Testis (tissue), 3 donors: ENCODE data around the gene LRRK1. TPM values are rescaled to one million over a fixed set of nuclear protein-coding genes. Genes with fewer than 3 reads are reported as not detected.

ENCODE experiments used
- DNase-seq: peaks from one replicate; pipeline ENCODE4 v3.0.0-alpha.2; 2019
- H3K27ac ChIP-seq, 2 donors: fragments of 200-600 bp; sonication (generic); one replicate each; pipeline ENCODE4 v1.5.1; 2019
- H3K27me3 ChIP-seq: fragments of 200-600 bp; sonication (generic); one replicate; pipeline ENCODE4 v1.5.1; 2019
- H3K36me3 ChIP-seq: fragments of 200-600 bp; sonication (generic); one replicate; pipeline ENCODE4 v1.5.1; 2017; ENCODE audit warnings: low read depth; ENCODE audit errors: missing control alignments
- H3K4me1 ChIP-seq: fragments of 200-600 bp; sonication (generic); one replicate; pipeline ENCODE4 v1.5.1; 2019
- H3K4me3 ChIP-seq, 2 donors: fragments of 200-600 bp; sonication (generic); one replicate each; pipeline ENCODE4 v1.5.1; 2017 to 2019
- H3K9me3 ChIP-seq: fragments of 200-600 bp; sonication (generic); one replicate; pipeline ENCODE4 v1.5.1; 2017
- POLR2A ChIP-seq: fragments of 450-650 bp; IDR thresholded peaks from one replicate; pipeline ENCODE4 v1.6.1; 2017; ENCODE audit warnings: antibody characterized with exemption, mild to moderate bottlenecking, moderate library complexity
- WGBS, 2 donors: methylation state at CpG; one replicate each; pipeline ENCODE4 v1.1.5; 2018; 5-methylcytosine and 5-hydroxymethylcytosine counted together
- intact Hi-C: fragments of 100-400 bp; cut with DNase I; formaldehyde crosslinking; loops from one replicate; pipeline ENCODE4 v1.15.1; 2023; ENCODE audit warnings: low total_unique reads
- polyA plus RNA-seq: library from polyadenylated mRNA; stranded (reverse); fragments of 350-450 nt; fragmentation: Illumina TruSeq; extraction: RNeasy Lipid Tissue Mini Kit (QIAGEN cat#74804); gene quantifications from one replicate; pipeline ENCODE4 v1.2.3, GENCODE V29; 2014; ENCODE audit warnings: low read depth, low replicate concordance; ENCODE audit not compliant: insufficient read depth
- total RNA-seq, 2 donors: library from RNA; depleted of rRNA; stranded (reverse); fragments of >200 nt; gene quantifications; one replicate each; pipeline ENCODE4 v1.2.3, GENCODE V29; 2016
- TF ChIP-seq, protein P1 (sequence below), 3 experiments: fragments of 450-650 bp in 2 of 3; fragments of 200-600 bp in 1 of 3; sonication (generic) in 1 of 3; IDR thresholded peaks; one replicate each; pipeline ENCODE4 v1.5.1; 2016 to 2019; ENCODE audit warnings: antibody characterized with exemption in 3 of 3, mild to moderate bottlenecking in 2 of 3, moderate library complexity in 1 of 3

Gene LRRK1
- total and polyA plus RNA-seq, 3 donors from 2014 or later: 18.8 to 24.6 (median 23.0) TPM

DNA sequence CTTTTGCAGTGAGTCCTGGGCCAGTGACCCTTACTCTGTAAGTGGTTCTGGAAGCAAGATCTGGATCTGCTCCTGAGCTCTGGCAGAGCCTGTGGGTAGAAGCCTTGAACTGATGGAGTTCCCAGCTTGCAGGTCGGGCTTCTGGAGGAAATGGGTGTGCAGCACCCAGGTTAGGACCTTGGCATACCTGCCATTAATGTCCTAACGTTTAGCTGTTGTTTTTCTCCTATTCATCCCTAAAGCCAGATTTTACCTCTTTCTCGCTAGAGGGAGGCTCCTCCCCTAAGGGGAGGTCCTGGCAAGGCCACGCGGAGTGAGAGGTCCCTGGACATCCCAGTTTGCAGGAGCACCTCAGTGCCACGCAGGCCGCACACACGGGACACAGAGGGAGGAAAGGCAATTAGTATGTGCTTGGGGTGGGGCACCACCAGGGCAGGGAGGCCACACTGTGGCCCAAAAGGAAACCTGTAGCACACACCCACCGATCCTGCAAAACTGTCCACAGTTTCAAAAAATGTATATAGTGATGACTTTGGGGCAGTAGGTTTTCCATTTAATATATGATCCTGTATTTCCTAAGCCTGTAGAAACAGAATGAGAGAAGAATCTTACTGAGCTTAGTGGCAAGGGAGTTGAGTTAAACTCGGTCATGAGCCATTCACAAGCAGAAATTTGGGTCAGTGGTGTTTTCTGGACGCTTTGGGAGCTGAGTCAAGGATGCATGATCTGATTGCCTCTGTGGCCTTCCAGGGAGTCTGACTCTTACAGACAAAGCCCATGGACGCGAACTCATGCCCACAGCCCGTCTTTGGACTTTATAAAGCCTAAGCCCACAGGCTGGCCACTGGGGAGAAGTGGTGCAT is 148.7 kb downstream of the LRRK1 start:
- Histone ChIP-seq H3K36me3 (no peaks in the 10 kb centered on the region), H3K27me3 (no peaks in the 10 kb centered on the region), H3K4me1 (peaks cover 55% of the 10 kb centered on the region), H3K27ac (peak overlapping the region in 1 of 2 donors; percentile 64), H3K9me3 (no peaks in the 10 kb centered on the region), H3K4me3 (no peak overlapping the region)
- DNase-seq: no peak
- 63 to 65% methylated on average over 11 to 14 of the region's 14 CpGs for WGBS, 2 donors
- no peak for TF ChIP-seq POLR2A
- TF ChIP-seq, protein P1, sequence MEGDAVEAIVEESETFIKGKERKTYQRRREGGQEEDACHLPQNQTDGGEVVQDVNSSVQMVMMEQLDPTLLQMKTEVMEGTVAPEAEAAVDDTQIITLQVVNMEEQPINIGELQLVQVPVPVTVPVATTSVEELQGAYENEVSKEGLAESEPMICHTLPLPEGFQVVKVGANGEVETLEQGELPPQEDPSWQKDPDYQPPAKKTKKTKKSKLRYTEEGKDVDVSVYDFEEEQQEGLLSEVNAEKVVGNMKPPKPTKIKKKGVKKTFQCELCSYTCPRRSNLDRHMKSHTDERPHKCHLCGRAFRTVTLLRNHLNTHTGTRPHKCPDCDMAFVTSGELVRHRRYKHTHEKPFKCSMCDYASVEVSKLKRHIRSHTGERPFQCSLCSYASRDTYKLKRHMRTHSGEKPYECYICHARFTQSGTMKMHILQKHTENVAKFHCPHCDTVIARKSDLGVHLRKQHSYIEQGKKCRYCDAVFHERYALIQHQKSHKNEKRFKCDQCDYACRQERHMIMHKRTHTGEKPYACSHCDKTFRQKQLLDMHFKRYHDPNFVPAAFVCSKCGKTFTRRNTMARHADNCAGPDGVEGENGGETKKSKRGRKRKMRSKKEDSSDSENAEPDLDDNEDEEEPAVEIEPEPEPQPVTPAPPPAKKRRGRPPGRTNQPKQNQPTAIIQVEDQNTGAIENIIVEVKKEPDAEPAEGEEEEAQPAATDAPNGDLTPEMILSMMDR (IDR thresholded peaks at IDR 0.05): no peak
- intact Hi-C loops: no loop called here

DNA sequence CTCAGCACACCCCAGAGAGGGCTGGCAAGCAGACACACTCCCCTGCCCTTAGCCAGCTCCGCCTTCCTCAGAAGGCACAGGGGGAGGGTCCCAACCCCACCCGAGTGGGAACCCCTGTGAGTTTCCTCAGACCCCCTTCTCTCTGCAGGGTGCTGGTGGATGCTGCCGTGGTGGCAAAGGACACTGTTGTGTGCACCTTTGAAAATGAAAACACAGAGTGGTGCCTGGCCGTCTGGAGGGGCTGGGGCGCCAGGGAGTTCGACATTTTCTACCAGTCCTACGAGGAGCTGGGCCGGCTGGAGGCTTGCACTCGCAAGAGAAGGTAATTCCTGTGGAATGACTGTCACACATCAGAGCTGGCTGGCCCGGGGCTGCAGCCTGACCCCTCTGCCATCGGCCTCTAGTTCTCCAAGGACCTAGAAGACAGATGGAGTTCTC is 149.4 kb downstream of the LRRK1 start:
- Histone ChIP-seq H3K4me1 (peaks cover 52% of the 10 kb centered on the region), H3K4me3 (no peak overlapping the region), H3K27me3 (no peaks in the 10 kb centered on the region), H3K36me3 (no peaks in the 10 kb centered on the region), H3K9me3 (no peaks in the 10 kb centered on the region), H3K27ac (peak overlapping the region; percentile 2 to 64)
- intact Hi-C loops: no loop called here
- WGBS, 2 donors: 87% methylated on average over 11 of the region's 11 CpGs; no CpG with 5 or more reads in 1 of the 2 donors
- no peak for DNase-seq
- TF ChIP-seq, protein P1 (IDR thresholded peaks at IDR 0.05): no peak
- no peak for TF ChIP-seq POLR2A

DNA sequence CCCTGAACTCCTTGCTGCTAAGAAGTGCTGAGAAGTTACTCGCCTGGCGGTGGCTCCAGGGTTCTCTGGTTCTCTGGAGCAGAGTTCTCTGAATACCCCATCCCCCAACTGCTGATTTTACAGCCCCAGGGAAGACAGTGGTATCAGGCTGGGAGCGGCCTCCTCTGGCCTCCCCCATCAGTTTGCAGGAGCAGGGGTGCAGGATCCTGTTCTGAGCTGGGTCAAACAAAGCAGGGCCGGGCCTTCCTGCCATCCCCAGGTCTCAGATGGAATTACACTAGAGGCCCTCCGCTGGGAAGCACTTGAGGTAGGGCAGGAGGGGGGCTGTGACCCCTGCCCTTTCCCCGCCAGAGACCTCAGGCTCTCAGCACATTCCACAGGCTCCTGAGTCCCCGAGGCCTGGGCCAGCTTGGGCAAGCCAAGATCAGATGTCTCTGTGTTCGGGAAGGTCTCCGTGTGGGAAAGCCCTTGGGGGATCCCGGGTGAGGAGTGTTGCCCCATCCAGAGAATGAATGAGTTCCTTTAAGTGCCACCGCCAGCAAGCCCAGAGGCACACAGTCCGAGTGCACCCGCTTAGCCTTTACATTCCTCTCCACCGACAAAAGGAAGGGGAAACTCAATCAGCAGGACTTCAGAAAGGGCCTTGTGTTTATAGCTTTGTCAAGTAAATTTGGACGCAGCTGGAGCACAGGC is 149.9 kb downstream of the LRRK1 start:
- Histone ChIP-seq H3K4me1 (peaks cover 48% of the 10 kb centered on the region), H3K9me3 (no peaks in the 10 kb centered on the region), H3K27ac (peak overlapping the region; percentile 2 to 64), H3K36me3 (no peaks in the 10 kb centered on the region), H3K27me3 (no peaks in the 10 kb centered on the region), H3K4me3 (no peak overlapping the region)
- 38 to 60% methylated on average over 8 to 15 of the region's 15 CpGs for WGBS, 2 donors
- intact Hi-C loops: no loop called here
- TF ChIP-seq, protein P1 (IDR thresholded peaks at IDR 0.05): no peak
- TF ChIP-seq POLR2A: no peak
- peak; percentile 38 for DNase-seq

GRCh38 chr15:101069654-101069973 is 150.5 kb downstream of the LRRK1 start:
- Histone ChIP-seq H3K27ac (peak overlapping the region in 1 of 2 donors; percentile 64), H3K4me3 (no peak overlapping the region), H3K9me3 (no peaks in the 10 kb centered on the region), H3K36me3 (no peaks in the 10 kb centered on the region), H3K27me3 (no peaks in the 10 kb centered on the region), H3K4me1 (peaks cover 43% of the 10 kb centered on the region)
- 71 to 75% methylated on average over 4 of the region's 4 CpGs for WGBS, 2 donors
- DNase-seq: no peak
- TF ChIP-seq, protein P1 (IDR thresholded peaks at IDR 0.05): no peak
- TF ChIP-seq POLR2A: no peak
- intact Hi-C loops: no loop called here
